CD4-positive, alpha-beta memory T cell (primary cell): ENCODE results near the gene SEC22B. TPM values are rescaled to one million over a fixed set of nuclear protein-coding genes. Genes with fewer than 3 reads are reported as not detected.
A peak's percentile ranks its signal among the peaks of the same experiment; 100 is the strongest.
"Not testable (repeated sequence)": the region's sequence is repeated elsewhere in the genome, so short reads cannot be mapped to it uniquely, and the experiment has no call there.

Experiments
- CTCF ChIA-PET: fragments of 350-600 bp; sonication (Branson Sonifier 250); formaldehyde crosslinking; loops from one replicate; lab custom pipeline; 2021; ENCODE audit warnings: inconsistent platforms; ENCODE audit not compliant: partially characterized antibody; lab: Charles Lee
- POLR2A ChIA-PET: fragments of 350-600 bp; sonication (Branson Sonifier 250); formaldehyde crosslinking; loops from one replicate; lab custom pipeline; 2021; ENCODE audit not compliant: partially characterized antibody; lab: Charles Lee
- DNase-seq, 5 donors: peaks; one replicate each; pipeline versions ENCODE4 v3.0.0 to v3.0.0-alpha.2; 2020 to 2022; ENCODE audit warnings: mixed read lengths in 1 of 5
- H3K27ac ChIP-seq: one replicate; pipeline ENCODE4 v1.7.0; 2013; ENCODE audit warnings: low read depth, low read length
- H3K27me3 ChIP-seq: 2 replicates; pipeline ENCODE4 v1.7.0; 2013; ENCODE audit warnings: mild to moderate bottlenecking, low read length, moderate library complexity; ENCODE audit not compliant: insufficient read depth
- H3K36me3 ChIP-seq: 2 replicates; pipeline ENCODE4 v1.7.0; 2013; ENCODE audit warnings: mild to moderate bottlenecking, low read length, moderate library complexity; ENCODE audit not compliant: insufficient read depth
- H3K4me1 ChIP-seq: 2 replicates; pipeline ENCODE4 v1.7.0; 2013; ENCODE audit warnings: mild to moderate bottlenecking, low read length, moderate library complexity; ENCODE audit not compliant: insufficient read depth
- H3K4me3 ChIP-seq, 2 donors: one replicate each; pipeline ENCODE4 v1.7.0; 2013; ENCODE audit warnings: low read length in 2 of 2, mild to moderate bottlenecking in 1 of 2
- H3K9me3 ChIP-seq, 2 donors: one replicate each; pipeline ENCODE4 v1.7.0; 2013; ENCODE audit warnings: low read length in 2 of 2, control low read depth in 1 of 2; ENCODE audit not compliant: control insufficient read depth in 1 of 2
- H3K27ac Mint-ChIP-seq, 7 donors: one replicate each; pipeline ENCODE4 v1.8.0; 2020 to 2021; ENCODE audit warnings: mixed read lengths in 7 of 7, mild to moderate bottlenecking in 6 of 7, inconsistent platforms in 3 of 7, moderate library complexity in 3 of 7
- H3K27me3 Mint-ChIP-seq, 2 donors: one replicate each; pipeline ENCODE4 v1.8.0; 2020 to 2021; ENCODE audit warnings: mixed read lengths in 2 of 2
- H3K36me3 Mint-ChIP-seq, 2 donors: one replicate each; pipeline ENCODE4 v1.8.0; 2020 to 2021; ENCODE audit warnings: mixed read lengths in 2 of 2, inconsistent platforms in 1 of 2, mild to moderate bottlenecking in 1 of 2
- H3K4me1 Mint-ChIP-seq, 4 donors: one replicate each; pipeline ENCODE4 v1.8.0; 2020 to 2021; ENCODE audit warnings: mixed read lengths in 4 of 4, mild to moderate bottlenecking in 1 of 4
- H3K4me3 Mint-ChIP-seq, 8 donors: one replicate each; pipeline ENCODE4 v1.8.0; 2020 to 2021; ENCODE audit warnings: mixed read lengths in 8 of 8, mild to moderate bottlenecking in 7 of 8, moderate library complexity in 6 of 8, inconsistent platforms in 3 of 8
- H3K9me3 Mint-ChIP-seq, 8 donors: one replicate each; pipeline ENCODE4 v1.8.0; 2020 to 2021; ENCODE audit warnings: mixed read lengths in 8 of 8, mild to moderate bottlenecking in 5 of 8, inconsistent platforms in 3 of 8, moderate library complexity in 1 of 8
- intact Hi-C: fragments of 100-400 bp; cut with micrococcal nuclease; formaldehyde crosslinking; loops from one replicate; pipeline ENCODE4 v1.15.1; 2023
- polyA plus RNA-seq, 2 donors: library from polyadenylated mRNA; unstranded; fragments of 300-500 nt; fragmentation: Illumina TruSeq; gene quantifications; one replicate each; pipeline ENCODE4 v1.2.3, GENCODE V29; 2021
- total RNA-seq, 2 experiments: library from RNA; stranded (reverse); gene quantifications; one replicate each; pipeline ENCODE4 v1.2.3, GENCODE V29; 2021

SEC22B gene
- total and polyA plus RNA-seq, 4 experiments from 2014 or later: 13.9 to 45.2 (median 31.1) TPM

DNA sequence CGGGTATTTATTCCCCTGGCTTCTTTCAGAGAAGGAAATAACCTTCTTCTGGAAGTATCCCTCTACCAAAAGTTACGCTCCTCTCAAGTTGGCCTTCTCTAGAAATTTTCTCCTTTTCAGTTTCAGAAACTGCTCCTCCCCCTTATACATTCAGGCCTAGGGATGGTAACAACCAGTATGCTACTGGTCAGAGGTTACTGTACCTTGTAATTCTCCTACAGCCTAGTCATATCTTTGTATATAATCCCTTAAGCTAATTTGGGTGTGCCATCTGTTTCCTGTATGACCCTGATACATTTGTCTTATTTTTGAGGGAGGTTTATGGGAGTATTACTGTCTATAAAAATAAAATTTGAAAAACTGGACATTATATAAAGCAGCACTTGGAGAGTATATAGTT, 14.3 kb downstream of the SEC22B start:
- H3K27me3 ChIP-seq, POLR2A ChIA-PET, DNase-seq, H3K27ac Mint-ChIP-seq, H3K27me3 Mint-ChIP-seq, intact Hi-C loops, H3K36me3 ChIP-seq, H3K9me3 Mint-ChIP-seq, CTCF ChIA-PET, H3K27ac ChIP-seq, H3K4me1 ChIP-seq, H3K4me3 Mint-ChIP-seq, H3K4me1 Mint-ChIP-seq, H3K9me3 ChIP-seq, H3K4me3 ChIP-seq: not testable (repeated sequence)
- H3K36me3 Mint-ChIP-seq: peaks cover 0 to 14% of the 10 kb centered on the region in 2 donors

DNA sequence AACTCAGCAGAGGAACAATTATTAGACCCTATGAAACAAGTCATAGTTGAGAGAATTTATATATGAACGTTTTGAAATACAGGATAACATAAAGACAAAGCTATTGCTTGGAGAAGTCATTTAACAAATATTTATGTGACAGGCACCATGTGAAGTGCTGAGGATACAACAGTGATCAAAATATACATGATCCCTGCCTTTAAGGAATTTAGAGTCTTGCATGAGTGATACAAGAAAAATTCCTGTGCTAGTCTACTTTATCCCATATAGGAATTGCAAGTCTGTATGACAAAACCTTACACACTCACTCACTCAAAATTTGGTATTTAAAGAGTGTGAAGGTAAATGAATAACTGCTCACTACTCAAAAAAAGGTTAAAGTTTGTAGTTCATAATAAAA, 17.8 kb downstream of the SEC22B start:
- H3K4me1 Mint-ChIP-seq, H3K27me3 ChIP-seq, H3K9me3 ChIP-seq, H3K27me3 Mint-ChIP-seq, H3K27ac Mint-ChIP-seq, DNase-seq, H3K27ac ChIP-seq, H3K4me3 ChIP-seq, H3K4me3 Mint-ChIP-seq, intact Hi-C loops, H3K36me3 ChIP-seq, H3K9me3 Mint-ChIP-seq, POLR2A ChIA-PET, CTCF ChIA-PET, H3K4me1 ChIP-seq: not testable (repeated sequence)
- peaks cover 0 to 12% of the 10 kb centered on the region in 2 donors for H3K36me3 Mint-ChIP-seq

DNA sequence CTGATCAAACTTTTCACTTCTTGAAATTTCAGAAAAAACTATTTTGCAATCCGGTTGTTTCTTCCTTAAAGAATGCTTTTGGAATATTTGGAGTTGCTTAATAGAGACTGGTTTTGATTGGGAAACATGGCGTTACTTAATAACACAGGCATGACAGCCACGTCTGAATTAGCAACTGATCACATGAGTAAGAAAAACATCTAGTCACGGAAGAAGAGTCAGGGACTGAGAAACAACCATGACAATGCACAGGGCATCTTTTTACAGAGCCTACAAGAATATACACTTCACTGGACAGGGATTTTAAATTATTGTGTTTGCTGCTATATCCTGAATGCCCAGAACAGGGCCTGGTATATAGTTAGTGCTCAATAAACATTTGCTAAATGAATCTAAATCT, 18.2 kb downstream of the SEC22B start:
- intact Hi-C loops, POLR2A ChIA-PET: not testable (repeated sequence)

DNA sequence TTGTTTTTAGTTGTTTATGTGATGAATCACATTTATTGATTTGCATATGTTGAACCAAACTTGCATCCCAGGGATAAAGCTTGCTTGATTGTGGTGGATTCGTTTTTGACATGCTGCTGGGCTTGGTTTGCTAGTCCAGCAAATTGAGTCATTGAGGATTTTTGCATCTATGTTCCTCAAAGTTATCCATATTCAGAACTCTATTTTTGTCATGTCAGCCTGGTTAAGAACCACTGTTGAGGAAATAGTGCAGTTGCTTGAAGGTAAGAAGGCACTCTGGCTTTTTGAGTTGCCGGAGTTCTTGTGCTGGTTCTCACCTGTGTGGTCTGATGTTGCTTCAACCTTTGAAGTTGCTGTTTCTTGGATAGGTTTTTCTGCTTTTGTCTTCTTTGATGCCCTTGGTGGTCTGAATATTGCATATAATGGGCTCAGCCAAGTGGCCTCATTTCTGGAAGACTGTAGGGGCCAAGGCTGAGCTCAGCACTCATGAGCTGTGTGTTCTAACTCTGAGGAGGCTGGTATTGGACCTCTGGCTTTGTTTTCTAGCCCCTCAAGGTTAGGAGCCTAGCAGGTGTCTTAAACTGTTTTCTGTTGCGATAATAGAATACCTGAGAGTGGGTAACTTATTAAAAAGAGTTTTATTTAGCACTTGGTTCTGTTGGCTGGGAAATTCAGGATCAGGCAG, 26.0 kb downstream of the SEC22B start:
- CTCF ChIA-PET, H3K36me3 Mint-ChIP-seq, H3K36me3 ChIP-seq, H3K4me1 ChIP-seq, H3K4me3 Mint-ChIP-seq, H3K4me3 ChIP-seq, H3K9me3 ChIP-seq, H3K27ac ChIP-seq, DNase-seq, H3K4me1 Mint-ChIP-seq, intact Hi-C loops, H3K27me3 Mint-ChIP-seq, H3K27ac Mint-ChIP-seq, H3K27me3 ChIP-seq, H3K9me3 Mint-ChIP-seq, POLR2A ChIA-PET: not testable (repeated sequence)

More for the DNA sequence above, 18.2 kb downstream of the SEC22B start:
- H3K9me3 Mint-ChIP-seq, H3K4me1 Mint-ChIP-seq, H3K9me3 ChIP-seq, H3K36me3 ChIP-seq, H3K4me3 ChIP-seq, CTCF ChIA-PET, H3K27me3 Mint-ChIP-seq, H3K27ac ChIP-seq, H3K27me3 ChIP-seq, H3K4me1 ChIP-seq, H3K4me3 Mint-ChIP-seq, DNase-seq, H3K27ac Mint-ChIP-seq: not testable (repeated sequence)
- H3K36me3 Mint-ChIP-seq: peaks cover 0 to 12% of the 10 kb centered on the region in 2 donors

DNA sequence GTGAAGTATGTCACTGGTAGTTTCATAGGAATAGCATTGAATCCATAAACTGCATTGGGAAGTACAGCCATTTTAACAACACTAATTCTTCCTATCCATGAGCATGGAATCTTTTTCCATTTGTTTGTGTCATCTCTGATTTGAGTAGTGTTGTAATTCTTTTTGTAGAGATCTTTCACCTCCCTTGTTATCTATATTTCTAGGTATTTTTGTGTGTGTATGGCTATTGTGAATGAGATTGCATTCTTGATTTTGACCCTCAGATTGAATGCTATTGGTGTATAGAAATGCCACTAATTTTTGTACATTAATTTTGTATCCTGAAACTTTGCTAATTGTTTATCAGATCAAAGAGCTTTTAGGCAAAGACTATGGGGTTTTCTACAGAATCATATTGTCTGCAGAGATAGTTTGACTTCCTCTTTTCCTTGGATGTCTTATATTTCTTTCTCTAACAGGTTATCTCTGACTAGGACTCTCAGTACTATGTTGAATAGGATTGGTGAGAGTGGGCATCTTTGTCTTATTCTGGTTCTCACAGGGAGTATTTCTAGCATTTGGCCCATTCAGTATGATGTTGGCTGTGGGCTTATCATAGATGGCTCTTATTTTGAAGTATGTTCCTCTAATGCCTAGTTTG, 26.8 kb downstream of the SEC22B start:
- H3K36me3 ChIP-seq, H3K27me3 ChIP-seq, H3K4me3 Mint-ChIP-seq, H3K9me3 Mint-ChIP-seq, H3K27me3 Mint-ChIP-seq, POLR2A ChIA-PET, H3K4me1 ChIP-seq, H3K9me3 ChIP-seq, H3K27ac ChIP-seq, CTCF ChIA-PET, H3K4me3 ChIP-seq, H3K4me1 Mint-ChIP-seq, H3K36me3 Mint-ChIP-seq, DNase-seq: not testable (repeated sequence)
- peak overlapping the region in 1 of 7 donors; percentile 51 for H3K27ac Mint-ChIP-seq
- intact Hi-C loops: loop anchor here (10.0 kb wide), 1 partner anchor 205 kb away; no protein-coding TSS in a partner anchor

DNA sequence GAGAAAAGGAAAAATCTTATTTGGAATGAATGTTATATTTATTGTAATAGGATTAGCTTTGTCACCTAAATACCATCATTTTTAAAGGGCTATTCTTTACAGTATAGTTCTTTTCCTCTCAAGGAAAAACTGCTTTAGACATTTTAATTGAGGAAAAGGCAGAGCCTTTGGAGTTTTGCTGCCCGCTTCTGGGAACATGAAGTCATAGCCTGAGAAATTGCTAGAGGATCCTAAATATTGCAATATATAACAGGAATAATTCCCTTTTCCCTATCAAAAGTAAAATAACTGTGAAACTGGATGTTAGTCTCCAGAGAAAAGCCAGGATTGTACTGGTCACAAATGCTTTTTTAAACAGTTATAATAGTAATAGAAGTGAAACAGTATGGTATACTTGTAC, 30.5 kb downstream of the SEC22B start:
- H3K9me3 ChIP-seq, H3K36me3 Mint-ChIP-seq, H3K4me3 Mint-ChIP-seq, H3K27me3 Mint-ChIP-seq, H3K27me3 ChIP-seq, H3K27ac Mint-ChIP-seq, H3K36me3 ChIP-seq, H3K9me3 Mint-ChIP-seq, POLR2A ChIA-PET, H3K27ac ChIP-seq, CTCF ChIA-PET, H3K4me3 ChIP-seq, DNase-seq: not testable (repeated sequence)
- intact Hi-C loops: loop anchor here (10.0 kb wide), 1 partner anchor 201 kb away; no protein-coding TSS in a partner anchor
- H3K4me1 ChIP-seq: peaks cover 20% of the 10 kb centered on the region
- H3K4me1 Mint-ChIP-seq: peaks cover 14 to 24% (median 18%) of the 10 kb centered on the region in 4 donors

DNA sequence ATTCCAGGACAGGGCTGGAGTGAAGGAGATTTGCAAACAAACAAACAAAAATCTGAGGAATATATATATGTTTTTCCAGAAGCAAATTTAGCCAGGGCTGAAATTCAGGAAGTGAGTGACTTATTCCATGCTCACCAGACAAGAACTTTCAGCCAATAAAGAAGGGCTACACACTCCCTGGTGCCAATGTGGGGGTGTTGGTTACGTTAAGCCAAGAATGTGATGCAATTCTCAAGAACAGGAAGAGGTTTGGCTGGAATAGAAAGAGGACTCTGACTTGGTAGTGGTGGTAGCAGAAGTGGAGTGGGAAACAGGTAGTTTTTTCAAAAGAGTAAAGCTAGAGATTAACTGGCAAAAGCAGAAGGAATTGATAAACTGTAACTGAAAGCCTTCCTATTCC, 31.7 kb downstream of the SEC22B start:
- H3K27me3 Mint-ChIP-seq, H3K27me3 ChIP-seq, DNase-seq, H3K9me3 Mint-ChIP-seq, H3K4me3 ChIP-seq, H3K9me3 ChIP-seq, H3K27ac Mint-ChIP-seq, H3K36me3 ChIP-seq, H3K36me3 Mint-ChIP-seq, H3K27ac ChIP-seq, CTCF ChIA-PET, POLR2A ChIA-PET, H3K4me3 Mint-ChIP-seq: not testable (repeated sequence)
- peaks cover 20% of the 10 kb centered on the region for H3K4me1 ChIP-seq
- H3K4me1 Mint-ChIP-seq: peaks cover 14 to 24% (median 18%) of the 10 kb centered on the region in 4 donors
- intact Hi-C loops: loop anchor here (10.0 kb wide), 1 partner anchor 200 kb away; no protein-coding TSS in a partner anchor
